Hematopoietic multipotent progenitor cell treated with erythropoietin and hydrocortisone succinate and interleukin-3 and kit ligand, for 4 days (in vitro differentiated cells): ENCODE data around the gene DRICH1.
"Not testable (repeated sequence)": the region's sequence is repeated elsewhere in the genome, so short reads cannot be mapped to it uniquely, and the experiment has no call there.

ENCODE experiments used
- DNase-seq: peaks from one replicate; pipeline ENCODE4 v3.0.0-alpha.2; 2015

DRICH1 gene

GRCh38 chr22:23565305-23565914, 66.7 kb downstream of the DRICH1 start:
- peak; percentile 71 for DNase-seq

- no peak for DNase-seq
These were observed 67.8 kb downstream of the DRICH1 start for GRCh38 chr22:23564276-23564675.

GRCh38 chr22:23563111-23563510, 69.0 kb downstream of the DRICH1 start:
- no peak for DNase-seq

- no peak for DNase-seq
These were observed 69.9 kb downstream of the DRICH1 start for GRCh38 chr22:23562186-23562585.

- not testable (repeated sequence) for DNase-seq
These were observed 71.1 kb downstream of the DRICH1 start for GRCh38 chr22:23561025-23561510.

GRCh38 chr22:23560215-23560614, 71.9 kb downstream of the DRICH1 start:
- DNase-seq = not testable (repeated sequence)
